ENCODE results near the gene VAV3. TPM values are rescaled to one million over a fixed set of nuclear protein-coding genes. Genes with fewer than 3 reads are reported as not detected.
"Not testable (repeated sequence)": the region's sequence is repeated elsewhere in the genome, so short reads cannot be mapped to it uniquely, and the experiment has no call there.

The VAV3 gene
- total RNA-seq, 1 donor from 2014 or later, result 0.12 TPM

- Mint-ChIP-seq H3K4me3 (ENCODE audit: unreplicated experiment) (no peak overlapping the region), H3K27me3 (ENCODE audit: low read depth) (peaks cover 9% of the 10 kb centered on the region), H3K36me3 (ENCODE audit: low read depth) (no peaks in the 10 kb centered on the region), H3K4me1 (ENCODE audit: low read depth) (peaks cover 5% of the 10 kb centered on the region), H3K27ac (ENCODE audit: unreplicated experiment) (no peak overlapping the region), H3K9me3 (ENCODE audit: low read depth) (no peaks in the 10 kb centered on the region)
- TF ChIP-seq CTCF (IDR thresholded peaks at IDR 0.05), result no peak
- no peak for DNase-seq (ENCODE audit: low spot score)
Observed at GRCh38 chr1:107702946-107703571, 261.9 kb downstream of the VAV3 start.

- H3K36me3 Mint-ChIP-seq (ENCODE audit: low read depth); DNase-seq (ENCODE audit: low spot score); H3K4me3 Mint-ChIP-seq (ENCODE audit: unreplicated experiment); H3K27ac Mint-ChIP-seq (ENCODE audit: unreplicated experiment); H3K27me3 Mint-ChIP-seq (ENCODE audit: low read depth); H3K4me1 Mint-ChIP-seq (ENCODE audit: low read depth); H3K9me3 Mint-ChIP-seq (ENCODE audit: low read depth): not testable (repeated sequence)
Observed at GRCh38 chr1:107700651-107701050, 264.3 kb downstream of the VAV3 start.

- no peak for TF ChIP-seq CTCF (IDR thresholded peaks at IDR 0.05)
- Mint-ChIP-seq H3K27me3 (ENCODE audit: low read depth) (peaks cover 2% of the 10 kb centered on the region), H3K27ac (ENCODE audit: unreplicated experiment) (no peak overlapping the region), H3K36me3 (ENCODE audit: low read depth) (no peaks in the 10 kb centered on the region), H3K4me1 (ENCODE audit: low read depth) (peaks cover 5% of the 10 kb centered on the region), H3K9me3 (ENCODE audit: low read depth) (no peaks in the 10 kb centered on the region), H3K4me3 (ENCODE audit: unreplicated experiment) (no peak overlapping the region)
- DNase-seq (ENCODE audit: low spot score), result no peak
Observed at GRCh38 chr1:107698161-107698560, 266.8 kb downstream of the VAV3 start.

GRCh38 chr1:107695341-107695740 is 269.6 kb downstream of the VAV3 start:
- H3K4me3 Mint-ChIP-seq (ENCODE audit: unreplicated experiment), result no peak overlapping the region
- H3K9me3 Mint-ChIP-seq (ENCODE audit: low read depth), result no peaks in the 10 kb centered on the region
- no peak overlapping the region for H3K27ac Mint-ChIP-seq (ENCODE audit: unreplicated experiment)
- no peak for TF ChIP-seq CTCF (IDR thresholded peaks at IDR 0.05)
- H3K36me3 Mint-ChIP-seq (ENCODE audit: low read depth), result no peaks in the 10 kb centered on the region
- no peaks in the 10 kb centered on the region for H3K4me1 Mint-ChIP-seq (ENCODE audit: low read depth)
- no peaks in the 10 kb centered on the region for H3K27me3 Mint-ChIP-seq (ENCODE audit: low read depth)
- DNase-seq (ENCODE audit: low spot score), result no peak

- Mint-ChIP-seq H3K36me3 (ENCODE audit: low read depth) (no peaks in the 10 kb centered on the region), H3K27me3 (ENCODE audit: low read depth) (no peaks in the 10 kb centered on the region), H3K9me3 (ENCODE audit: low read depth) (no peaks in the 10 kb centered on the region), H3K4me1 (ENCODE audit: low read depth) (peaks cover 3% of the 10 kb centered on the region), H3K4me3 (ENCODE audit: unreplicated experiment) (no peak overlapping the region), H3K27ac (ENCODE audit: unreplicated experiment) (no peak overlapping the region)
- DNase-seq (ENCODE audit: low spot score), result no peak
- no peak for TF ChIP-seq CTCF (IDR thresholded peaks at IDR 0.05)
Observed at GRCh38 chr1:107692580-107693345, 272.2 kb downstream of the VAV3 start.
